ENCODE results near the gene PAQR4.

DNA sequence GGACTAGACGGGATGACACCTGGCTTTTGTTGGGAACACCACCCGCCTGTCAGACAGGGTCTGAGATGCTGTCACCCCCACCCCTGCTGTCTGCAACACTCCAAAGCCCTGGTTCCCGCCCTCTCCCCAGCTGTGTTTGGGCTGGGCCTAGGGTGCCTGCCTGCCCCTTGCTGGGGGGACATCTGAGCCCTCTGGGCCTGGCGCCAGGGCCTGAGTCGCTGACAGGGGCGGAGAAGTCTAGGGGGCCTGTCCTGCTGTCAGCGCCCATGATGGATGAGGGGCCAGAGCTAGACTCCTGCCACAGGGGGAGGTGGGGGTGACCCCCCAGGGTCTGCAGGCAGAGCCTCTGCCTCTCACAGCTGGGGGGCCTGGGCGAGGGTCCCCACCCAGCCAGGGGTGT, 18.7 kb downstream of the PAQR4 start:
- TF ChIP-seq, protein P1, sequence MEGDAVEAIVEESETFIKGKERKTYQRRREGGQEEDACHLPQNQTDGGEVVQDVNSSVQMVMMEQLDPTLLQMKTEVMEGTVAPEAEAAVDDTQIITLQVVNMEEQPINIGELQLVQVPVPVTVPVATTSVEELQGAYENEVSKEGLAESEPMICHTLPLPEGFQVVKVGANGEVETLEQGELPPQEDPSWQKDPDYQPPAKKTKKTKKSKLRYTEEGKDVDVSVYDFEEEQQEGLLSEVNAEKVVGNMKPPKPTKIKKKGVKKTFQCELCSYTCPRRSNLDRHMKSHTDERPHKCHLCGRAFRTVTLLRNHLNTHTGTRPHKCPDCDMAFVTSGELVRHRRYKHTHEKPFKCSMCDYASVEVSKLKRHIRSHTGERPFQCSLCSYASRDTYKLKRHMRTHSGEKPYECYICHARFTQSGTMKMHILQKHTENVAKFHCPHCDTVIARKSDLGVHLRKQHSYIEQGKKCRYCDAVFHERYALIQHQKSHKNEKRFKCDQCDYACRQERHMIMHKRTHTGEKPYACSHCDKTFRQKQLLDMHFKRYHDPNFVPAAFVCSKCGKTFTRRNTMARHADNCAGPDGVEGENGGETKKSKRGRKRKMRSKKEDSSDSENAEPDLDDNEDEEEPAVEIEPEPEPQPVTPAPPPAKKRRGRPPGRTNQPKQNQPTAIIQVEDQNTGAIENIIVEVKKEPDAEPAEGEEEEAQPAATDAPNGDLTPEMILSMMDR (IDR thresholded peaks at IDR 0.05), result no peak
- TF ChIP-seq POLR2A (IDR thresholded peaks at IDR 0.05), result no peak
